ENCODE results near the gene BRD7.

Gene BRD7

GRCh38 chr16:50365791-50366575 lies 2.8 kb downstream of the BRD7 start:
- Histone ChIP-seq H3K36me3 (replicated peaks; ENCODE audit: low read depth, low read length) (peaks cover 43% of the 10 kb centered on the region), H4K20me1 (ENCODE audit: insufficient read depth, low read length) (peaks cover 7% of the 10 kb centered on the region; the same call in 1 of the 2 replicates), H3K9me3 (ENCODE audit: insufficient read depth, low read length) (no peaks in the 10 kb centered on the region), H3K4me1 (ENCODE audit: low read length) (peaks cover 23% of the 10 kb centered on the region), H3K27me3 (ENCODE audit: low read depth, low read length) (no peaks in the 10 kb centered on the region), H3K79me2 (ENCODE audit: low read length) (peaks cover 65% of the 10 kb centered on the region), H3K4me2 (ENCODE audit: low read length) (no peak overlapping the region), H3K9ac (ENCODE audit: low read length) (no peak overlapping the region), H3K27ac (ENCODE audit: low read length) (no peak overlapping the region), H3K4me3 (ENCODE audit: low read length) (no peak overlapping the region), H2AFZ (ENCODE audit: low read depth, low read length) (no peak overlapping the region)
- TF ChIP-seq CTCF (IDR thresholded peaks at IDR 0.05; ENCODE audit: low read depth, low read length) (no peak), EZH2phosphoT487 (IDR thresholded peaks at IDR 0.05; ENCODE audit: low read depth) (no peak)

DNA sequence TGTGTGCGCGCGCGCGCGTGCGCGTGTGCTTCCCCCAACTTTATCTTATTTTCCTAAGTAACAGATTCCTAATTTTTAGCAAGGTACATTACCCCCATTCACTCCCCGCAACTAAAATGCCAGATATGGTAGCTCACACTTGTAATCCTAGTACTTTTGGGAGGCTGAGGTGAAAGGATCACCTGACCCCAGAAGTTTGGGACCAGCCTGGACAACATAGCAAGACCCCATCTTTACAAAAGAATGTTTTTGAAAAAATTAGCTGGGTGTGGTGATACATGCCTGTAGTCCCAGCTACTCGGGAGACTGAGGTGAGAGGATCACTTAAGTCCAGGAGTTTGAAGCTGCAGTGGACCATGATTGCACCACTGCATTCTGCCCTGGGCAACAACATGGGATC lies 5.1 kb downstream of the BRD7 start:
- H3K36me3 ChIP-seq (replicated peaks; ENCODE audit: low read depth, low read length) = peaks cover 57% of the 10 kb centered on the region
- H3K4me2 ChIP-seq (ENCODE audit: low read length) = no peak overlapping the region
- H3K4me3 ChIP-seq (ENCODE audit: low read length) = no peak overlapping the region
- no peaks in the 10 kb centered on the region for H3K27me3 ChIP-seq (ENCODE audit: low read depth, low read length)
- H3K27ac ChIP-seq (ENCODE audit: low read length) = no peak overlapping the region
- peaks cover 86% of the 10 kb centered on the region for H3K79me2 ChIP-seq (ENCODE audit: low read length)
- no peaks in the 10 kb centered on the region for H3K9me3 ChIP-seq (ENCODE audit: insufficient read depth, low read length)
- no peak overlapping the region for H3K9ac ChIP-seq (ENCODE audit: low read length)
- peaks cover 19% of the 10 kb centered on the region for H3K4me1 ChIP-seq (ENCODE audit: low read length)
- H4K20me1 ChIP-seq (ENCODE audit: insufficient read depth, low read length) = peaks cover 7% of the 10 kb centered on the region; the same call in 1 of the 2 replicates
- no peak overlapping the region for H2AFZ ChIP-seq (ENCODE audit: low read depth, low read length)
- no peak for TF ChIP-seq EZH2phosphoT487 (IDR thresholded peaks at IDR 0.05; ENCODE audit: low read depth)
- TF ChIP-seq CTCF (IDR thresholded peaks at IDR 0.05; ENCODE audit: low read depth, low read length) = no peak

DNA sequence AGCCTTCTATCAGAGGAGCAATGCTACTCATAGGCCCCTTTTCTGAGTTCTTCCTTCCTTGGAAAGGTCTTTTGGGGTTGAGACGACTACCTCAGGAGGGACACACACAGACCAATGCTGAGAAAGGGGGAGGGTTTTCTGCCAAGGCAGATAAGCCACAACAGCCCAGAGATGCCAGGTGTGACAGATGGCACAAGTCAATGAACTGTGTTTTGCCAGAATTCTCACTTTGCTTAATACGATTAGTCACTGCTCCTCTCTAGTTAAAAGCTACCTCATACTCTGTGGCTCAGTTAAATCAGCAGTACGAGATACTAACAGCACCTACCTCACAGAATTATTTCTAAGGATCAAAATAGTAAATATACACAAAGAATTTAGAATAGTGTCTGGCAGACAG lies 8.0 kb downstream of the BRD7 start:
- no peak overlapping the region for H3K27ac ChIP-seq (ENCODE audit: low read length)
- no peaks in the 10 kb centered on the region for H3K9me3 ChIP-seq (ENCODE audit: insufficient read depth, low read length)
- H3K79me2 ChIP-seq (ENCODE audit: low read length) = peaks cover 81% of the 10 kb centered on the region
- no peak overlapping the region for H3K9ac ChIP-seq (ENCODE audit: low read length)
- H3K4me3 ChIP-seq (ENCODE audit: low read length) = no peak overlapping the region
- no peak overlapping the region for H3K4me2 ChIP-seq (ENCODE audit: low read length)
- no peaks in the 10 kb centered on the region for H3K27me3 ChIP-seq (ENCODE audit: low read depth, low read length)
- H3K4me1 ChIP-seq (ENCODE audit: low read length) = no peaks in the 10 kb centered on the region
- no peaks in the 10 kb centered on the region for H4K20me1 ChIP-seq (ENCODE audit: insufficient read depth, low read length)
- H3K36me3 ChIP-seq (replicated peaks; ENCODE audit: low read depth, low read length) = peaks cover 57% of the 10 kb centered on the region
- no peak overlapping the region for H2AFZ ChIP-seq (ENCODE audit: low read depth, low read length)
- TF ChIP-seq EZH2phosphoT487 (IDR thresholded peaks at IDR 0.05; ENCODE audit: low read depth) (no peak), CTCF (IDR thresholded peaks at IDR 0.05; ENCODE audit: low read depth, low read length) (no peak)

DNA sequence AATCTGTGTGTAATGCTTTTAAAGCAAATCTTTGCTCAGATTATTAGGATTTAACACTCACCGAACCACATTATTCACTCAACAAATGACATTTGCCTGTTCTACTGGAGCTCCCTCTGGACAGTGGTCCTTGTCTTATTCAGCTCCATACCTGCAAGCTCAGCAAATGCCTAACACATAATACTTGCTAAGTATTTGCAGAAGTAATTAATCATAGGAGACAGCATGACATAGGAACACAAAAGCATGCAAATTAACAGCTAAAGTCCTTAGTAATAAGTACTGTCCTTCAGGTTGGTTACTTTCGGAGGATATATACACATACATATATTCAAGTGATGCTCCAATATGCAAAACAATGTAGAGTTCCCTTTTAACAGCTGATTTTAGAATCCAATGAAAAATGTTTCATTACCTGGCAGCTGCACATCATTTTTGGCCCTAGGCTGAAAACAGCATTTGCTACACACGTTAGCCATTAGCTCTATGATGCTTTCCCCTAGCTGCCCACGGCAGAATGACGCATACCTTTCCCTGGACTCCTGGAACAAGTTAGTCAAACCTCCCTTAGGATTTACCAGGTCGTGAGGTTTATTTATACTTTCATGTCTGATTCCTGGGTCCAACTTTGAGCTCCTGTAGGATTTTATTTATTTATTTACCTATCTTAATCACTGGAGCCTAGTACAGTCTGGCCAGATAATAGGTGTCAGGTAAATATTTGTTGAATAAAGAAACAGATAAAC lies 8.6 kb downstream of the BRD7 start:
- Histone ChIP-seq H2AFZ (ENCODE audit: low read depth, low read length) (no peak overlapping the region), H3K4me3 (ENCODE audit: low read length) (no peak overlapping the region), H3K9ac (ENCODE audit: low read length) (no peak overlapping the region), H3K79me2 (ENCODE audit: low read length) (peaks cover 78% of the 10 kb centered on the region), H3K27ac (ENCODE audit: low read length) (no peak overlapping the region), H3K4me2 (ENCODE audit: low read length) (no peak overlapping the region), H3K9me3 (ENCODE audit: insufficient read depth, low read length) (no peaks in the 10 kb centered on the region), H3K36me3 (replicated peaks; ENCODE audit: low read depth, low read length) (peaks cover 58% of the 10 kb centered on the region), H3K4me1 (ENCODE audit: low read length) (no peaks in the 10 kb centered on the region), H3K27me3 (ENCODE audit: low read depth, low read length) (no peaks in the 10 kb centered on the region), H4K20me1 (ENCODE audit: insufficient read depth, low read length) (0 out of 2 replicates have a peak, but pooled peaks cover 4% of the 10 kb centered on the region)
- no peak for TF ChIP-seq EZH2phosphoT487 (IDR thresholded peaks at IDR 0.05; ENCODE audit: low read depth)
- no peak for TF ChIP-seq CTCF (IDR thresholded peaks at IDR 0.05; ENCODE audit: low read depth, low read length)
